ENCODE measurements around the gene RPL29.

Gene RPL29

DNA sequence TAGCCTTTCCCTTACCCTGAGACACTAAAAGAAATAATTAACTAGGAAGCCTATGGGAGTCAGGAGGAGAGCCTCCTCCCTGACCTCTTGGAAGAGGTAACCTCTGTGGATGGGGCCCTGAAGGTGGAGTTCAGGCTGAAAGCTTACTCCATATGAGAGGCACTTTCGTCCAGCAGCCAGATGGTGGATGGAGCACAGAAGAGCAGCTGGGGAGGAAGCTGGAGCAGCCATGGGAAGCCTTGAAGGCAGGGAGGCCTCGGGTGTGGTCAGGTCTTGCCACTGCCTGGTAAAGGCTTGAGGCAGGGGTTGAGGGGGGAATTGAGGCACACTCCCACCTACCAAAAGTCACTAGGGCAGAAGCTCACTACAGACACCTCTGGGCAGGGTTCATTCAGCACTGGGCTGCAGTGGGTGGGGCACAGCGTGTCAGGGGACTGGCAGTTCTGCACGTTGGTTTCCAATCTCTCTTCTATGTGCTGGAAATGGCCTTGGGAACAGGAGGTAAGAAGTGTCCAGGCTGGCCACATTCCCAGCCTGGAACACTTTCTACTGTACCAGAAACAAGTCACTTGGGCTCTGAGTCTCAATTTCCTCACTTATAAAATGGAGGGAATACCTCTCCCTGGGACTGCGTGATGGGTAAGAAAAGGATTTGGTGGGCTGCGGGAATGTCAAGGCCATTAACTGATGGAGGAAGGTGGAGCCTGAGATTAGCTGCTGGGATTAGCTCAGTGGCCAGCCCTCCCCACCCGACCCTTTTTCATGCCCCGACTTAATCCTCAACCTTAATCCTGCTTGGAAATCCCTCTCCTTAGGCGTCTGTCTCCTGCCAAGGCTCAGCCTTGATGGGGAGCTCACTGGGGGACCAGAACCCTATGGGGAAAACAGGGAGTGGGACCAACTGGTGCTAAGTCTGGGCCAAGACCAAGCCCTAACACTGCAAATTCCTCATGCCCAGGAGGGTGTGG lies 33.8 kb downstream of the RPL29 start:
- no peak for DNase-seq

DNA sequence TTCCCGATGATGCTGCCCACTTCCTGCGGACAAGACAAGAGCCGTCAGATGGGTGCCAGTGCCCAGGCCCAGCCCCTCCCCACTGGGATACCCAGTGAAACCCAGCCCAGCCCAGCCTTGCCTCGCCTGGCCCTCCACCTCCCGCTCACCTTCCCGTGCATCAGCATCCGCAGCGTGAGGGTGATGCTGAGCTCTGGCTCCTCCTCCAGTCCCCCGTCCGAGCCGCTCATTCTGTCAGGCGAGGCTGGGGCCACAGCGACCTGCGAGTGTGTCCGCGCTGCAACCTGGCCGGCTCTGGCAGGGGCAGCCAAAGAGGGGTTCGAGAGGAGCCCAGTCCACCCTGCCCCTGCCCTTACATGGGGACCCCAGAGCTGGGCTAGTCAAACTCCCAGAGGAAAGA lies 34.7 kb downstream of the RPL29 start:
- no peak for DNase-seq

DNA sequence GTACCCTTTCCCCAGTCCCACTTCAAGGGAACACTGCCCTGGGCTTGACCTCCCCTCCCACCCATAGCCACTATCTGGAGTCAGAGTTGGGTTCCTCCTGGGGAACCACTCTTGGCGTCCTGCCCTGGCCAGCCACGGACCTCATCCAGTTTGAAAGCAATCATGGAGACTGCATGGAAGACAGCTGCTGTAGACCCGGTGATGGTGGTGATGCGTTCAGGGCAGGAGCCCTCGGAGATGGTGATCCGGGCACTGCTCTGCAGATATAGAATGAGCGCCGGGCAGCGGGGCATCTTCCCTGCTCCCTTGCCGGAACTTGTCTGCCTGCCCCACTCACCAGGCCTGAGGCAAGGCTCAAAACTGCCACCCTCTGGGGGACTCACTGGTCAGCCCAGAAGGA lies 35.3 kb downstream of the RPL29 start:
- DNase-seq, result no peak

DNA sequence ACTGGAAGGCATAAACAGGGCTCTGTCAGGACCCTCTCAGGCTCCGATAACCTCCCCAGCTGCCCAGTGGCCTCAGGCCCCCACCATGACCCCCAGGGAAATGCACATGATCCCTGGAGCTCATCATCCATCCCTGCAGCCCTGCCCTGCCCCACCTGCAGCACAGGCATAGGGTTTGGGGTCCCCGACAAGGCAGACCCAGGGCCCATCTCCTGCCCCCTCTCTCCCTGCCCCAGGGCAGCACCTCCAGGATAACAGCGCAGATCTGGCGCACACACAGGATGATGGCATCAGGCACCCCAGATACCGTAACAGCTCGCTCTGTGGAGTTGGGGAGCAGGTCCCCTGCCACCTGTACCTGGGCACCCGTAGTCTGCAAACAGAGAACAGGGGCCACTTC lies 36.0 kb downstream of the RPL29 start:
- DNase-seq, result no peak

DNA sequence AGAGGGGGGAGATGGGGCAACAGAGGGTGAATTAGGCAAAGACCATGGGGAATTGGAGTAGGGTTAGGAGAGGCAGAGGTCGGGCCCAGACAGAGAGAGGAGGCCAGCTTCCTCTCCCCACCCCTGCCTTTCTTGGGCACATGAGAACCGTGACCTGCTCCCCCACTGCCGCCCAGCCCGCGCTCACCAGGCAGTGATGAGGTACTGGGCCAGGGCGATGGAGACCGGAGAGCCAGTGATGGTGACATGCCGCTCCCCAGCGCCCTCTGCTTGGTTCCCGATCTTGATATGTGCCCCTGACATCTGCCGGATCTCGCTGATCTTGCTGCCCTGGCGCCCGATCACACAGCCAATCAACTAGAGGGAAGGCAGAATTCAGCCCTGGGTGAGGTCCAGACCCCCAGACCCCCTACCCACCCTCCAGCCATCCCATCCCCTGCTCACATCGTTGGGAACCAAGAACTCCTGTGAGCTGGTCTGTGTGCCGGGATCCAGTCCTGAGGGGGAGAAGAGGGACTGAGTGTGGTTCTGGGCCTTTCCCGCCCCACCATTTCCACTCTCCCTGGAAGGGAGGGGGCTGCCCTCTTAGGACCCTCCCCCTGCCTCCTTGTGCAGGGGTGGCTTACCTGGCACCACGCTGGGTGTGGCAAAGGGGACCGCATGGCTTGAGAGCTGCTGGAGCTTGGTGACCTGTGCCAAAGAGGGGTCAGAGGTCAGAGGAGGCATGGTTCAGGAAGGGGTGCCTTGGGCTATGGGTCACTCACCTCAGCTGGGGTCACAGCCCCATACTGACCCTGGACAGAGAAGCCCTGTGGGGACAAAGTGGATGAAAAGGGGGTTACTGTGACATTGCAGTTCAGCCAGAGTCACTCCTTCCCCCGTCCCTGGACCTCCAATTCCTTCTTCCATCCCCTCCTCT lies 36.8 kb downstream of the RPL29 start:
- DNase-seq, result no peak

DNA sequence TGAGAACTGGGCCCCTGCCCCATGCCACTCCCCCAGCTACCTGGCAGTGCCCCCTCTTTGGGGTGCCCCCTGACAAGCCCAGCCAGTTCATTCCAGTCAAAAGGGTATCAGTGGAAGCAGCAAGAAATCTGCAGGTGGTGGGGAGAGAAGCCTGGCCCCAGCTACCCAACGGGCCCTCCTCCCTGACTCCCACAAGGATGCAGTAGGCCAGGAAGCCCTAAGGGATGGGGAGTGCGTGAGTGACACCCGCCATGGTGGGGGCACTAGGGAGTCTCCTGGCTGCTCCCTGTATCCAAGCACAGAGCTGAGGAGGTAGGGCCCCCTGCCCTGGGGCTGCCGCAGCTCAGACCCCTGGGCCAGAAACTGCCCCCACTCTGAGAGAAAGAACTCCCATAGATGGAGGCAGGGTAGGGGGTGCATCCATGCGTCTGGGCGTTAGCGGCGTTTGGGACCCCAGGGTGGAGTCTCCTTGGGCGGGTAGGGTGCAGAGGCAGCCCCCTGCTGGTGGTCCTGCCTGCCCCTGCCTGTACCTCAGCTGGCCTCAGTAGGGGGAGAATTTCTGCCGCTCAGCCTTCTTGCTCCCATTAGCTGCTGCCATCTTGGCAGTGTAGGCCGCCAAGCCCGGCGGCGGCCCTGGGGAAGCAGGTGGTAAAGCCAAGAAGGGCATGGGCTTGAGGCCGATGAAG lies 38.0 kb downstream of the RPL29 start:
- DNase-seq, result no peak

DNA sequence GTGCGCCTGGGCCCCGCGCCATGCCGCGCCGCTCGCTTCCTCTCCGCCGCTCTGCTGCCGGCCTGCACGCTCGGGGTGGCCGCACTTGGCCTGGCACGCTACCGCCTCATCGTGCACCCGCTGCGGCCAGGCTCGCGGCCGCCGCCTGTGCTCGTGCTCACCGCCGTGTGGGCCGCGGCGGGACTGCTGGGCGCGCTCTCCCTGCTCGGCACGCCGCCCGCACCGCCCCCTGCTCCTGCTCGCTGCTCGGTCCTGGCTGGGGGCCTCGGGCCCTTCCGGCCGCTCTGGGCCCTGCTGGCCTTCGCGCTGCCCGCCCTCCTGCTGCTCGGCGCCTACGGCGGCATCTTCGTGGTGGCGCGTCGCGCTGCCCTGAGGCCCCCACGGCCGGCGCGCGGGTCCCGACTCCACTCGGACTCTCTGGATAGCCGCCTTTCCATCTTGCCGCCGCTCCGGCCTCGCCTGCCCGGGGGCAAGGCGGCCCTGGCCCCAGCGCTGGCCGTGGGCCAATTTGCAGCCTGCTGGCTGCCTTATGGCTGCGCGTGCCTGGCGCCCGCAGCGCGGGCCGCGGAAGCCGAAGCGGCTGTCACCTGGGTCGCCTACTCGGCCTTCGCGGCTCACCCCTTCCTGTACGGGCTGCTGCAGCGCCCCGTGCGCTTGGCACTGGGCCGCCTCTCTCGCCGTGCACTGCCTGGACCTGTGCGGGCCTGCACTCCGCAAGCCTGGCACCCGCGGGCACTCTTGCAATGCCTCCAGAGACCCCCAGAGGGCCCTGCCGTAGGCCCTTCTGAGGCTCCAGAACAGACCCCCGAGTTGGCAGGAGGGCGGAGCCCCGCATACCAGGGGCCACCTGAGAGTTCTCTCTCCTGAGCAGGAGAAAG lies 39.6 kb downstream of the RPL29 start:
- DNase-seq, result peak; percentile 11

DNA sequence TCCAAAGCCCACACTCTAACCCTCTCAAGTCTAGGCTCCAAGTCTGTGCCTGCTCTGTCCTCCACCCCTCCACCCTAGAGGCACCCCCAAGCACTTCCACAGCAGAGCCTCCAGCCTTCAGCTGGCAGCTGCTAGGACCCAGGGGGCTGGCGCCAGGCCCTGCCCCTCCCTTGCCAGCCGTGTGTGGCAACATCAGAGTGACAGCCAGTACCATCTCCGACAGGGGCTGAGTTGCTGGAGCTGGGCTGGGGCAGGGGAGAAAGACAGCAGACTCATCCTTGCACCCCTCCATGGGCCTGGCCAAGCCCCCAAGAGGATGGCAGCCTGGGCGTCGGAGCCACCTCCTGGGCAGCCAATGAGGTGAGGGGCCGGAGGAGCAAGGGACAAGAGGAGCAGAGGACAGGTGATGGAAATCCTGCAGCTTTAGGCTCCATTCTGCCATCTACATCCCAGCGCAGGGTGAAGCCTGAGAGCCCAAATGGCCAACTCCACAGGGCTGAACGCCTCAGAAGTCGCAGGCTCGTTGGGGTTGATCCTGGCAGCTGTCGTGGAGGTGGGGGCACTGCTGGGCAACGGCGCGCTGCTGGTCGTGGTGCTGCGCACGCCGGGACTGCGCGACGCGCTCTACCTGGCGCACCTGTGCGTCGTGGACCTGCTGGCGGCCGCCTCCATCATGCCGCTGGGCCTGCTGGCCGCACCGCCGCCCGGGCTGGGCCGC lies 40.4 kb downstream of the RPL29 start, which contains the start of gene GPR62:
Gene GPR62 (plus strand): TSS at position 207 of the 718 bp plus-strand sequence. CDS start 272 bp downstream, at position 479.
- no peak for DNase-seq

DNA sequence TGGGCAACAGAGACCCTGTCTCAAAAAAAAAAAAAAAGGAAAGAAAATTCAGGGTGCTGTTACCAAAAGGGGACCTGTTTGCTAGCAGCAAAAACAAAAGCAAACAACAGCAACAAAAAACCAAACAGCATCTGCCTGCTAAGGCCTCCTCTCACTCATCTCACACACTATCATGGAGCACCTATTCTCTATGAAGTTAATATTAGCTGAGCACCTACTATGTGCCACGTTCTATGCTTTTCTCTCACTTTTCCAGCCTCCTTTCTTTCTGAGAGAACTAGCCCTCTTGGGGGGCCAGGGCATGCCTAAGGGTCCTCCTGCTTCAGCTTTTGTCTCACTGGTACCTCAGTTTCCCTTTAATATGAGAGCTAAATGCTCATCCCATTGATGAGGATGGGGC lies 41.0 kb downstream of the RPL29 start:
- DNase-seq, result no peak

DNA sequence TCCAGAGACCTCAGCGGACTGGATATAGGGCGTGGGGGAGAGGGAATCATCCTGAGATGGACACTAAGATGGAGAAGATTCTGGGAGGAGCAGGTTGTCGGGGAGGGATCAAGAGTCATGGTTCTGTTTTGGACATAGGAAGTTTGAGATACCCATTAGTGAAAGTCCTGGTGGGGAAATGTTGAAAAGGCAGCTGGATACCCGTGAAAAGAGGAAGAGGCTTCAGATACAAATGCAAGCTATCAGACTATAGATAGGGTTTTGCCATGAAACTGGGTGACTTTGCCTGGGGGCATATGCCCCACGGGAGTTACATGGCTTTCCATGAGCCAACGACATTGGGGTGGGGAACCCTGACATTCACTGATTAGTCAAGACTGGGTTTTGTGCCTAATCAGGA lies 41.6 kb downstream of the RPL29 start:
- no peak for DNase-seq

DNA sequence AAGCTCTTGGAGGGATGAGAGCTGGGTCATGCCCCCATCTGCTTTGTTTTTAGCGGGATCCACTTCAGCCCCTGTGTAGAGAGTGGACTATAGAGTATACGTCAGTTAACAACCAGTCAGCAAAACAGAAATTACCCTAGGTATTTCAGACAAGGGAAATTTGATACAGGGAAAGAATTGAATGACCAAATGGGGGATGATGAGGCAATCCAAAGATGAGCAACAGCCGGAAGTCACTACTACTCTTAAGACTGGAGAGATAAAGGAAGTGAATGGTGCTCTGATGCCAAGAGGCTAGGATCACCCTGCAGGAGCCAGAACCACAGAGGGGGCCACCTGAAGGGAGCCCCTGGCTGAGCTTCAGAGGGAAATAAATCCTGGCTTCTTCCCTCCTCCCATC lies 42.2 kb downstream of the RPL29 start:
- no peak for DNase-seq

DNA sequence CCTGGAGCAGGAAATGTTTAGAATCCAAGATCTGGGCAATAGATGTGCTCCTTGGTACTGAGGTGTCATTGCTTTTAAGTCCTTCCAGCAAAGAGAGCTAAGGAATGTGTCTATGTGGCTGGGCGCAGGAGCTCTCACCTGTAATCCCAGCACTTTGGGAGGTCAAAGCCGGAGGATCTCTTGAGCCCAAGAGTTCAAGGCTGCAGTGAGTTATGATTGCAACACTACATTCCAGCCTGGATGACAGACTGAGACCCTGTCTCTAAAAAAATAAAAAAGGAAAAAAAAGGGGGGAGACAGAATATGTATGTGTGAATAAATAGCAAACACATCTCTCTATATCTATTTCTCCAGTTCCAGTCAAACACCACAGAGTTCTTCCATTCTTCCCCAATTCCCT lies 44.8 kb downstream of the RPL29 start:
- DNase-seq, result no peak

DNA sequence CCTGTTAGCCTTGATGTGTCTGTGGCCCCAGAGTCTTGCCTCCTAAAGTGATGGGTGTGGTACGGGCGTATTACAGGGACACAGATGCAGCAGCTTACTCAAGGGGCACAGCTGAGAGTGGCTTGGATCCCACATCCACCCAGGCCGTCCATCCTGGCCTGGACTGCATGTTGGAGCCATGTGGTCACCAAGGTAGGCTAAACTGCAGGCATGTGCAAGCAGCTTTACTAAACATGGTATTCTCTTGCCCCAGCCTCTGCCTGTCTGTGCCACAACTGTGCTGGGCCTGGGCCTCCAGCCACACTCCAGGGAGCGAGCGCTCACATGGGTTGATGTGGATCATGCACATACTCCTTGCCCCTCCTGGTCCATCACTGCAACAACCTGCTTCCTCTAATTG lies 46.6 kb downstream of the RPL29 start:
- no peak for DNase-seq

DNA sequence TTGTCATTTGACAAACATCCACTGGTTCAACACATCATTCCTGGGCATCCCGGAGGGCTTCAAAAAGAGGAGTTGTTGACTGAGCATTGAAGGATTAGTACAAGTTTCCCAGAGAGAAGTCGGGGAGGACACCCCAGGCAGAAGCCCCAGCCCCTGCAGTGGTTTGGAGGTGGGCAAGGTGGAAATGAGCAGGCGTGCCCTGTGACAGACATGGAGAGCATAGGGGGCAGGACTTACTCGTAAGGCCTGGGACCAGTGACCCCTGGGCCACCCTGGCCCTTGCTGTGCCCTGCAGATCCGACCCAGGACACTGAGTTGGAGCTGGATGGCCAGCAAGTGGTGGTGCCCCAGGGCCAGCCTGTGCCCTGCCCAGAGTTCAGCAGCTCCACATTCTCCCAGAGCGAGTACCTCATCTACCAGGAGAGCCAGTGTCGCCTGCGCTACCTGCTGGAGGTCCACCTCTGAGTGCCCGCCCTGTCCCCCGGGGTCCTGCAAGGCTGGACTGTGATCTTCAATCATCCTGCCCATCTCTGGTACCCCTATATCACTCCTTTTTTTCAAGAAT lies 47.6 kb downstream of the RPL29 start:
- no peak for DNase-seq

DNA sequence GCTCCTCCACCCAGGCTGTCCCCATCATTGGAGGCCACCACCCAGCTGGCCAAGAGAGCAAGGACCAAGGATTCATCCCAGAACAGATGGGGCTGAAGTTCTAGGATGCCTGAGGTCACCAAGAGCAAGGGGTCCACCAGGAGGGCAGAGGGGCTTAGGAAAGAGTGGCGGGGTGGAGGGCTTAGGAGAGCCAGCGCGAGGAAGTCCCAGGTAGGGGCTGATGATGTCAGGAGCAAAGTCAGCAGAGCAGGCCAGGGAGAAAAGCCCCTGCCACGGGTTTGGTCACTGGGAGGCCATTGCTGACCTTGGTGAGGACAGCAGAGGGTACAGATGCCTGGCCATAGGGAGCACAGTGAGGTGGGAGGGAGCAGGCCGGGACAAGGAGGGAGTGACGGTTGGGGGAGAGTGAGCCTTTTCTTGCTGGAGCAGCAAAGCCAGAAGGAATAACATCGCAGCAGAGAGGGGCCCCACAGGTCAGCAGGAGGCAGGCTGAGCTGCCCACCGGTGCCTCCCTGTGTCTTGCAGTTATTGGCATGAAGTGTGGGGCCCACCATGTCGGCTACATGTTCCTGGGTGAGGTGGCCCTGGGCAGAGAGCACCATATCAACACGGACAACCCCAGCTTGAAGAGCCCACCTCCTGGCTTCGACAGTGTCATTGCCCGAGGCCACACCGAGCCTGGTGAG lies 48.3 kb downstream of the RPL29 start:
- DNase-seq, result no peak

DNA sequence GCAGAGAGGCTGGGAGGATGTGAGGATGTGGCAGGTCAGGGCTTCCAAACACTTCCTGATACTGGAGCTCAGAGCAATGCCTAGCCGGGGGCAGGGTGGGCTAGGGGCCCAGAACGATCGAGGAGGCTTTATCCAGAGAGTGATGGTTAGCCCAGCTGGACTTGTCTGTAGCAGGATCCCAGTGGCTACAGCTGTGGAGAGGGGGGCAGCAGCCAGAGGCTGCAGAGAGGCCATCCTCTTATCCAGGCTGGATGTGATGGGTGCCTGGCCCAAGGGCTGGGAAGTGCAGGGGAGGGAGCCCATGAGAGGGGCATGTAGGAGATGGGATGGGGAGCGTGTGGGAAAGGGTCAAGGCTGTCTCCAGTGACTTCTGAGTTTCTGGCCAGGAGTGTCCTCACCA lies 48.9 kb downstream of the RPL29 start:
- DNase-seq, result no peak

DNA sequence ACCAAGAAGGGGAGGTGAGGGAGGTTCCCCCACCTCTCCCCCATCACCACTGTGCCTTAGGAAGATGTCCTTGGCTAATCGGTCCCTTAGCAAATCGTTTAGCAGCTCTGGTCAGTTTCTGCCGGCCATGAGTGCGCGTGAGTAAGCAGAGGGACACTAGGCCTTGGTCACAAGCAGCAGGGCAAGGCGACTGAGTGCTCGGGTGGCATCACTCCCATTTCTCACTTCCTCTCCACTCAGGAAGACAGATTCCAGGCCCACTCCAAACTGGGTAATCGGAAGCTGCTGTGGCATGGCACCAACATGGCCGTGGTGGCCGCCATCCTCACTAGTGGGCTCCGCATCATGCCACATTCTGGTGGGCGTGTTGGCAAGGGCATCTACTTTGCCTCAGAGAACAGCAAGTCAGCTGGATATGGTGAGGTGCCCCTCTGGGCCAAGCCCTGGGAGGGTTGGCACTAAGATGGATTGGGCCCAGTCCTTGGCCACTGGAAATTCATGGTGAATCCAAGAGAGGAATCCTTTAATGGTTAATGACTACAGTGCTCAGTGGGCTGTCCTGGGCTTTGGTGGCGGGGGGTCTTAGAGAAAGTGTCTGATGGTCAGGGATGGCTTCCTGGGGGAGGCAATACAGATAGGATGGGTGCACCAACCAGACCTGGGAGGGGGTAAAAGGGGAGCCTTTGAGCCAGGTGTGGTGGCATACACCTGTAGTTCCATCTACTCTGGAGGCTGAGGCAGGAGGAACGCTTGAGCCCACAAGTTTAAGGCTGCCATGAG lies 49.6 kb downstream of the RPL29 start:
- no peak for DNase-seq

DNA sequence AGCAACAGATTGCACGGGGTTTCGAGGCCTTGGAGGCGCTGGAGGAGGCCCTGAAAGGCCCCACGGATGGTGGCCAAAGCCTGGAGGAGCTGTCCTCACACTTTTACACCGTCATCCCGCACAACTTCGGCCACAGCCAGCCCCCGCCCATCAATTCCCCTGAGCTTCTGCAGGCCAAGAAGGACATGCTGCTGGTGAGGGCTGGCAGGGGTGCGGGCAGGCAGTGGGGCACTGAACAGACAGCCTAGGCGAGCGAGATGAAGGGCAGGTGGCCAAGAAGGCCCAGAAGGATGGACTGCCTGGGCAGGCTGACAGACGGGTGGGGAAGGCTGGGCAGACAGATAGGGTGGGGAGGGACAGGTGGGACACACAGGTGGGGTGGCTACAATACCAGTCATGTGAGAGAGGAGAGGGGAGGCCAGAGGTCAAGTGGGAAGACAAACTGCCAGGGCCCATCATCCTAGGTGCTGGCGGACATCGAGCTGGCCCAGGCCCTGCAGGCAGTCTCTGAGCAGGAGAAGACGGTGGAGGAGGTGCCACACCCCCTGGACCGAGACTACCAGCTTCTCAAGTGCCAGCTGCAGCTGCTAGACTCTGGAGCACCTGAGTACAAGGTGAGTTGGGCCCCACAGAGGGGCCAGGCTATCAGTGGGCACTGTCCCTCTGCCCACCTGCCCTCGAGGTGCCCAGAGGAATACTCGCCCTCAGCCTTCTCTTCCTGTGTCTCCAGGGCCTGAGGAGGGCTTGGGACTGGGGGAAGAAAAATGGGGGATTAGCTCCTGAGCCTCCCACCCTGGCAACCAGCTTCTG lies 50.5 kb downstream of the RPL29 start:
- DNase-seq, result no peak

Data from kidney glomerular epithelial cell (primary cell).